ENCODE measurements around the gene GALNT9. TPM values are rescaled to one million over a fixed set of nuclear protein-coding genes. Genes with fewer than 3 reads are reported as not detected.

Gene GALNT9
- total RNA-seq, 2 donors from 2014 or later = 4.0 to 10.8 TPM

DNA sequence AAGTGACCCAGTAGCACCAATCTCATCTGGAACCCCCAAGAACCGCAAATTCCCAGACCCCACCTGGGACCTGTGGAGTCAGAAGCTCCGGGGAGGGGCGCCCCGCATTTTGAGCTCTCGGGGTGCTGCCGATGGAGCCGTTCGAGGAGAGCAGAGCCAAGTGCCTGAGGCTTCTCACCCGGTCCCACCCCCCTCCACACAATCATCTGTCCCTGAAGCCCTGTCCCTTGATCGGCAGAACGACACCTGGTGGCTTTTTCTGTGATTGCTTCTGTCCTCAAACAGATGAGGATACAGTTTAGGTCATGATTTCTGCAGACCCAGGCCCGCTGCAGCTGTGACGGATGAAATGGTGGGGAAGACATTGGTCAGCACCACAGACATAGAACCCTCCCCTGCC, 110.5 kb downstream of the GALNT9 start:
- no peaks in the 10 kb centered on the region for H3K36me3 ChIP-seq
- no peak overlapping the region for H3K27ac ChIP-seq
- no peak overlapping the region for H3K4me3 ChIP-seq
- H3K27me3 ChIP-seq = no peaks in the 10 kb centered on the region
- no peaks in the 10 kb centered on the region for H3K9me3 ChIP-seq
- DNase-seq (ENCODE audit: low spot score) = no peak
- no peaks in the 10 kb centered on the region for H3K4me1 ChIP-seq
- TF ChIP-seq, protein P1, sequence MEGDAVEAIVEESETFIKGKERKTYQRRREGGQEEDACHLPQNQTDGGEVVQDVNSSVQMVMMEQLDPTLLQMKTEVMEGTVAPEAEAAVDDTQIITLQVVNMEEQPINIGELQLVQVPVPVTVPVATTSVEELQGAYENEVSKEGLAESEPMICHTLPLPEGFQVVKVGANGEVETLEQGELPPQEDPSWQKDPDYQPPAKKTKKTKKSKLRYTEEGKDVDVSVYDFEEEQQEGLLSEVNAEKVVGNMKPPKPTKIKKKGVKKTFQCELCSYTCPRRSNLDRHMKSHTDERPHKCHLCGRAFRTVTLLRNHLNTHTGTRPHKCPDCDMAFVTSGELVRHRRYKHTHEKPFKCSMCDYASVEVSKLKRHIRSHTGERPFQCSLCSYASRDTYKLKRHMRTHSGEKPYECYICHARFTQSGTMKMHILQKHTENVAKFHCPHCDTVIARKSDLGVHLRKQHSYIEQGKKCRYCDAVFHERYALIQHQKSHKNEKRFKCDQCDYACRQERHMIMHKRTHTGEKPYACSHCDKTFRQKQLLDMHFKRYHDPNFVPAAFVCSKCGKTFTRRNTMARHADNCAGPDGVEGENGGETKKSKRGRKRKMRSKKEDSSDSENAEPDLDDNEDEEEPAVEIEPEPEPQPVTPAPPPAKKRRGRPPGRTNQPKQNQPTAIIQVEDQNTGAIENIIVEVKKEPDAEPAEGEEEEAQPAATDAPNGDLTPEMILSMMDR (IDR thresholded peaks at IDR 0.05) = peak in 1 of 2 donors; percentile 41

DNA sequence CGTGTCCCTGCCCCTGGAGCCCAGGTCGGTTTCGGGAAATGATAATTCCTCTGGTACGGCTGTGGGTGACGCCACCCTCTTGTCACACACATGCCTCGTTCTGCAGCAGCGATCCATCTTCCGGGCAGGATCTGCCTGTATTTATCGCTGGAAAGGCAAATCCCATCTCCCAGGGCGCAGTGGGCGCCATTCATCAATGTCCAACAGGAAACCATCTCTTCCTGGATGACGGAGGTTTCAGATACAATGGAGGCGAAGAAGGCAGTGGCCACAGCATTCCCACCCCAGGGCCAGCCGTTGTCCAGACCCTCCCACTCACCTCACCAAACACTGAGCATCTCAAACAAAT, 110.9 kb downstream of the GALNT9 start:
- no peaks in the 10 kb centered on the region for H3K9me3 ChIP-seq
- no peak for DNase-seq (ENCODE audit: low spot score)
- H3K4me3 ChIP-seq = no peak overlapping the region
- H3K27me3 ChIP-seq = no peaks in the 10 kb centered on the region
- H3K27ac ChIP-seq = no peak overlapping the region
- H3K36me3 ChIP-seq = no peaks in the 10 kb centered on the region
- TF ChIP-seq, protein P1 (IDR thresholded peaks at IDR 0.05) = no peak
- no peaks in the 10 kb centered on the region for H3K4me1 ChIP-seq

DNA sequence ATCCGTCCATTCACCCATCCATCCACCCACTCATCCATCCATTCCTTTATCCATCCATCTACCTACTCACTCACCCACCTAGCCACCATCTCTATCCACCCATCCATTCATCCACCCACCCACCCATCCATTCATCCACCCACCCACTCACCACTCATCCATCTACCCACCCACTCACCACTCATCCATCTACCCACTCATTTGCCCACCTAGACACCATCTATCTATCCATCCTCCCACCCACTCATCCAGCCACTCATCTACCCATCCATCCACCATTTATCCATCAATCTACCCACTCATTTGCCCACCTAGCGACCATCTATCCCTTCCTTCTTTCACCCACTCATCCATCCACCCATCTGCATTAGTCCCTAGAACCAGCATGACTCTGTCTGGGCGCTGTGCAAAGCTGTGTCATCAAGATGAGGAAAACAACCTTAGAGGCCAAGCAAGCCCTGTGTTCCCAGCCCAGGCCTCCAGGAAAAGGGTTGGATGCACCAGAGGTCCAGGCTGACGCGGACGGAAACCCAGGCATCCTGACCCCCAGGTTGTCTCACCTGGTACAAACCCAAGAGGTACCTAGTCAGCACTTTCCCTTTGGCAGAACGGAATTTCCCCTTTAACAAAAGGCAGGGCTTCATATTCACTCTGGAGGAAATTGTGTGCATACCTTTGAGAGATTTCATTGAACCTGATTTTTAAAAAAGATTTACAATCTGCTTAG, 111.4 kb downstream of the GALNT9 start:
- Histone ChIP-seq H3K9me3 (no peaks in the 10 kb centered on the region), H3K4me1 (no peaks in the 10 kb centered on the region), H3K27ac (no peak overlapping the region), H3K27me3 (no peaks in the 10 kb centered on the region), H3K36me3 (no peaks in the 10 kb centered on the region), H3K4me3 (no peak overlapping the region)
- no peak for DNase-seq (ENCODE audit: low spot score)
- TF ChIP-seq, protein P1 (IDR thresholded peaks at IDR 0.05) = no peak

DNA sequence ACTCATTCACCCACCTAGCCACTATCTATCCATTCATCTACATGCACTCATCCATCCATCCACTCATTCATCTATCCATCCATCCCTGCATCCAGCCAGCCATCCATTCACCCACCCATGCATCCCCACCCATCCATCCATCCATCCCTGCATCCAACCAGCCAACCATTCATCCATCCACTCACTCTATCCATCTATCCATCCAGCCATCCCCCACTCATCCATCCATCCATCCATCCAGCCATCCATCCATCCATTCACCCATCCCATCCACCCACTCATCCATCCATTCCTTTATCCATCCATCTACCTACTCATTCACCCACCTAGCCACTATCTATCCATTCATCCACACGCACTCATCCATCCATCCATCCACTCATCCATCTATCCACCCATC, 112.0 kb downstream of the GALNT9 start:
- Histone ChIP-seq H3K27me3 (no peaks in the 10 kb centered on the region), H3K27ac (no peak overlapping the region), H3K36me3 (no peaks in the 10 kb centered on the region), H3K4me1 (no peaks in the 10 kb centered on the region), H3K4me3 (no peak overlapping the region), H3K9me3 (no peaks in the 10 kb centered on the region)
- TF ChIP-seq, protein P1 (IDR thresholded peaks at IDR 0.05) = no peak
- DNase-seq (ENCODE audit: low spot score) = no peak

DNA sequence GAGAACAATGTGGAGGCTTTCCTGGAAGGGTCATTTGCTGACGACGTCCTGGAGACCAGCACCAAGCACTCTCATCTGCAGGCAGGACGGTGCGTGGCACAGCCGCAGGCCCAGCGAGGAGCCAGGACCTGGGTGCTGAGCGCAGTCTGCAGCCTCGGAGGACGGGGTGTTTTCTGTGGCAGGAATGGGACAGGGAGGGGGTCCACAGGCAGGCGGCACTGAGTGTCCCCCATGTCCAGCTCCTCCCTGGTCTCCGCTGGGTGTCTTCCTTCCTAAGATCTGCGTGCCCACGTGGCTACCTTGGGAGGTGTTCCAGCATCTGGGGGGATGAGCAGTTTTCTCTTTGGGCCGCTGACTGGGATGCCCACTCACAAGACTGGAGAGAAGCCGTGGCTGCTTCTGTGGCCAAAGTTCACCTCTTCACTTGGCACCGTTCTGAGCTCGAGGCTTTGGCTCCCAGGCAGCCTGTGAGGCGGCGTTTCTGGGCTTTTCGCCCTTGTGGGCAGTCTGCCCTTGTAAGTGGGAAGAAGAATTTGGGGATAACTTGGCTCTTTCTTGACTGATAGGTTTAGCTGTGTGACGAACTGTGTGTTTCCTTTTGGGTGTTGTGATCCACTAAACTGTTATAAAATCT, 112.9 kb downstream of the GALNT9 start:
- TF ChIP-seq, protein P1 (IDR thresholded peaks at IDR 0.05) = no peak
- no peaks in the 10 kb centered on the region for H3K36me3 ChIP-seq
- no peak for DNase-seq (ENCODE audit: low spot score)
- H3K9me3 ChIP-seq = no peaks in the 10 kb centered on the region
- no peak overlapping the region for H3K27ac ChIP-seq
- H3K4me3 ChIP-seq = no peak overlapping the region
- no peaks in the 10 kb centered on the region for H3K4me1 ChIP-seq
- H3K27me3 ChIP-seq = no peaks in the 10 kb centered on the region
